ENCODE results near the gene MIEN1. TPM values are rescaled to one million over a fixed set of nuclear protein-coding genes. Genes with fewer than 3 reads are reported as not detected.

MIEN1 gene
- total and polyA plus RNA-seq, 2 of the 13 experiments (the other 11 are each of a cell fraction or from before 2014, with no cell fraction given), result 40.6 to 56.6 TPM

DNA sequence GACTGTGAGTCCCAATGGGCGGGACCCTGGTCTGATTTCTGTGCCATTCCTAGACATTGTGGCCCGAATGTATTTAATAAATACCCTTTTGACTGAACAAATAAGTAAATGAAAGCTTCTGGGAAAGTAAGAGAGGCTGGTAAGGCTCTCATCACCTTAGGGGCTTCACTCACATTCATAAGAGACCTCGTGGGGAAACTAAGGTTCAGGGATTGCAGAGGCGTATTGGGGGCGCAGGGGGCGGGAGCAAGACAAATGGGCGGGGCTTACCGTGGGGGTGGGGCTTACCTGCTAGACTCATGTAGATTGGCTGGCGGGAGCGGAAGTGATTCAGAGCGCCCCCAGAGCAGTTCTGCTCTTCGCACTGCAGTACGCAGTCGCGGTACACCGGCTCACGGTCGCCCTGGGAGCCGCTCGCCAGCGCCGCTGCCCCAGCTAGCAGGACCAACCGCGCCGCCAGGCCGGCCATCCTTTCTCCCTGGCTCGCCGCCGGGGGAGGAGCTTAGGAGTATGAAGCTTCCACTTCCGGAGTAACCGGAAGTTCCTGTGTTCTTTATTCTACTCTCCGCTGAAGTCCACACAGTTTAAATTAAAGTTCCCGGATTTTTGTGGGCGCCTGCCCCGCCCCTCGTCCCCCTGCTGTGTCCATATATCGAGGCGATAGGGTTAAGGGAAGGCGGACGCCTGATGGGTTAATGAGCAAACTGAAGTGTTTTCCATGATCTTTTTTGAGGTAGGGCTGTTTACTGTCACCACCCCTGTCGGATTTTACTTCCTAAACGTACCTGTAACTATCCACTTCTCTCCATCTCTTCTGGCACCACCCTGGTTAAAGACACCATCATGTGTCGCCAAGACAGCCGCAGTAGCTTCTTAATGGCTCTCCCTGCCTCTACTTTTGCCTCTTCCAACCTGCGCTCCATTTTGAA lies 42.5 kb downstream of the MIEN1 start, which contains the start of gene PGAP3 (continued):
- TF ChIP-seq, protein P1, sequence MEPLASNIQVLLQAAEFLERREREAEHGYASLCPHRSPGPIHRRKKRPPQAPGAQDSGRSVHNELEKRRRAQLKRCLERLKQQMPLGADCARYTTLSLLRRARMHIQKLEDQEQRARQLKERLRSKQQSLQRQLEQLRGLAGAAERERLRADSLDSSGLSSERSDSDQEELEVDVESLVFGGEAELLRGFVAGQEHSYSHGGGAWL (CRISPR knock-in tag; IDR thresholded peaks at IDR 0.05), result no peak; the same call in 1 of the 2 replicates
- TF ChIP-seq, protein P2, sequence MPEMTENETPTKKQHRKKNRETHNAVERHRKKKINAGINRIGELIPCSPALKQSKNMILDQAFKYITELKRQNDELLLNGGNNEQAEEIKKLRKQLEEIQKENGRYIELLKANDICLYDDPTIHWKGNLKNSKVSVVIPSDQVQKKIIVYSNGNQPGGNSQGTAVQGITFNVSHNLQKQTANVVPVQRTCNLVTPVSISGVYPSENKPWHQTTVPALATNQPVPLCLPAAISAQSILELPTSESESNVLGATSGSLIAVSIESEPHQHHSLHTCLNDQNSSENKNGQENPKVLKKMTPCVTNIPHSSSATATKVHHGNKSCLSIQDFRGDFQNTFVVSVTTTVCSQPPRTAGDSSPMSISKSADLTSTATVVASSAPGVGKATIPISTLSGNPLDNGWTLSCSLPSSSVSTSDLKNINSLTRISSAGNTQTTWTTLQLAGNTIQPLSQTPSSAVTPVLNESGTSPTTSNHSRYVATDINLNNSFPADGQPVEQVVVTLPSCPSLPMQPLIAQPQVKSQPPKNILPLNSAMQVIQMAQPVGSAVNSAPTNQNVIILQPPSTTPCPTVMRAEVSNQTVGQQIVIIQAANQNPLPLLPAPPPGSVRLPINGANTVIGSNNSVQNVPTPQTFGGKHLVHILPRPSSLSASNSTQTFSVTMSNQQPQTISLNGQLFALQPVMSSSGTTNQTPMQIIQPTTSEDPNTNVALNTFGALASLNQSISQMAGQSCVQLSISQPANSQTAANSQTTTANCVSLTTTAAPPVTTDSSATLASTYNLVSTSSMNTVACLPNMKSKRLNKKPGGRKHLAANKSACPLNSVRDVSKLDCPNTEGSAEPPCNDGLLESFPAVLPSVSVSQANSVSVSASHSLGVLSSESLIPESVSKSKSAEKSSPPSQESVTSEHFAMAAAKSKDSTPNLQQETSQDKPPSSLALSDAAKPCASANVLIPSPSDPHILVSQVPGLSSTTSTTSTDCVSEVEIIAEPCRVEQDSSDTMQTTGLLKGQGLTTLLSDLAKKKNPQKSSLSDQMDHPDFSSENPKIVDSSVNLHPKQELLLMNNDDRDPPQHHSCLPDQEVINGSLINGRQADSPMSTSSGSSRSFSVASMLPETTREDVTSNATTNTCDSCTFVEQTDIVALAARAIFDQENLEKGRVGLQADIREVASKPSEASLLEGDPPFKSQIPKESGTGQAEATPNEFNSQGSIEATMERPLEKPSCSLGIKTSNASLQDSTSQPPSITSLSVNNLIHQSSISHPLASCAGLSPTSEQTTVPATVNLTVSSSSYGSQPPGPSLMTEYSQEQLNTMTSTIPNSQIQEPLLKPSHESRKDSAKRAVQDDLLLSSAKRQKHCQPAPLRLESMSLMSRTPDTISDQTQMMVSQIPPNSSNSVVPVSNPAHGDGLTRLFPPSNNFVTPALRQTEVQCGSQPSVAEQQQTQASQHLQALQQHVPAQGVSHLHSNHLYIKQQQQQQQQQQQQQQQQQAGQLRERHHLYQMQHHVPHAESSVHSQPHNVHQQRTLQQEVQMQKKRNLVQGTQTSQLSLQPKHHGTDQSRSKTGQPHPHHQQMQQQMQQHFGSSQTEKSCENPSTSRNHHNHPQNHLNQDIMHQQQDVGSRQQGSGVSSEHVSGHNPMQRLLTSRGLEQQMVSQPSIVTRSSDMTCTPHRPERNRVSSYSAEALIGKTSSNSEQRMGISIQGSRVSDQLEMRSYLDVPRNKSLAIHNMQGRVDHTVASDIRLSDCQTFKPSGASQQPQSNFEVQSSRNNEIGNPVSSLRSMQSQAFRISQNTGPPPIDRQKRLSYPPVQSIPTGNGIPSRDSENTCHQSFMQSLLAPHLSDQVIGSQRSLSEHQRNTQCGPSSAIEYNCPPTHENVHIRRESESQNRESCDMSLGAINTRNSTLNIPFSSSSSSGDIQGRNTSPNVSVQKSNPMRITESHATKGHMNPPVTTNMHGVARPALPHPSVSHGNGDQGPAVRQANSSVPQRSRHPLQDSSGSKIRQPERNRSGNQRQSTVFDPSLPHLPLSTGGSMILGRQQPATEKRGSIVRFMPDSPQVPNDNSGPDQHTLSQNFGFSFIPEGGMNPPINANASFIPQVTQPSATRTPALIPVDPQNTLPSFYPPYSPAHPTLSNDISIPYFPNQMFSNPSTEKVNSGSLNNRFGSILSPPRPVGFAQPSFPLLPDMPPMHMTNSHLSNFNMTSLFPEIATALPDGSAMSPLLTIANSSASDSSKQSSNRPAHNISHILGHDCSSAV (CRISPR knock-in tag; IDR thresholded peaks at IDR 0.05; ENCODE audit: borderline replicate concordance), result no peak
- no peak for TF ChIP-seq FOXP1 (IDR thresholded peaks at IDR 0.05)
- no peak for TF ChIP-seq FOXP1 (CRISPR knock-in tag; IDR thresholded peaks at IDR 0.05)
- peak; percentile 32; the same call in 1 of the 2 replicates for TF ChIP-seq ZMAT3 (CRISPR knock-in tag; conservative IDR thresholded peaks at IDR 0.05)
- peak; percentile 51 for TF ChIP-seq HNRNPK (IDR thresholded peaks at IDR 0.05; ENCODE audit: low read depth, low read length, poor library complexity, severe bottlenecking)
- TF ChIP-seq ZNF766 (CRISPR knock-in tag; IDR thresholded peaks at IDR 0.05; ENCODE audit: borderline replicate concordance), result peak; percentile 58; the same call in 1 of the 2 replicates
- TF ChIP-seq MATR3 (CRISPR knock-in tag; IDR thresholded peaks at IDR 0.05), result no peak
- TF ChIP-seq TFE3 (CRISPR knock-in tag; IDR thresholded peaks at IDR 0.05), result peak; percentile 64; the same call in 1 of the 2 replicates
- no peak for TF ChIP-seq ZNF883 (CRISPR knock-in tag; IDR thresholded peaks at IDR 0.05; ENCODE audit: not compliant biosample characterization)
- no peak for TF ChIP-seq ZNF251 (CRISPR knock-in tag; IDR thresholded peaks at IDR 0.05)
- no peak for TF ChIP-seq HOXA7 (CRISPR knock-in tag; IDR thresholded peaks at IDR 0.05)
- TF ChIP-seq KDM3A (CRISPR knock-in tag; IDR thresholded peaks at IDR 0.05; ENCODE audit: low read depth), result peak; percentile 78; the same call in 1 of the 2 replicates
- no peak for TF ChIP-seq FOXA1 (IDR thresholded peaks at IDR 0.05)
- TF ChIP-seq FOXA1 (CRISPR knock-in tag; IDR thresholded peaks at IDR 0.05), result peak; percentile 14; the same call in 1 of the 2 replicates
- peak; percentile 4; the same call in 1 of the 2 replicates for TF ChIP-seq SRF (IDR thresholded peaks at IDR 0.05; ENCODE audit: low read depth, low read length)
- TF ChIP-seq ZNF17 (CRISPR knock-in tag; IDR thresholded peaks at IDR 0.05), result no peak
- TF ChIP-seq CHCHD3 (CRISPR knock-in tag; IDR thresholded peaks at IDR 0.05), result no peak
- no peak for TF ChIP-seq ZBTB20 (CRISPR knock-in tag; IDR thresholded peaks at IDR 0.05; ENCODE audit: borderline replicate concordance, low read depth)

Data from HepG2 (cell line).